ENCODE measurements around the gene PAH.

The PAH gene

DNA sequence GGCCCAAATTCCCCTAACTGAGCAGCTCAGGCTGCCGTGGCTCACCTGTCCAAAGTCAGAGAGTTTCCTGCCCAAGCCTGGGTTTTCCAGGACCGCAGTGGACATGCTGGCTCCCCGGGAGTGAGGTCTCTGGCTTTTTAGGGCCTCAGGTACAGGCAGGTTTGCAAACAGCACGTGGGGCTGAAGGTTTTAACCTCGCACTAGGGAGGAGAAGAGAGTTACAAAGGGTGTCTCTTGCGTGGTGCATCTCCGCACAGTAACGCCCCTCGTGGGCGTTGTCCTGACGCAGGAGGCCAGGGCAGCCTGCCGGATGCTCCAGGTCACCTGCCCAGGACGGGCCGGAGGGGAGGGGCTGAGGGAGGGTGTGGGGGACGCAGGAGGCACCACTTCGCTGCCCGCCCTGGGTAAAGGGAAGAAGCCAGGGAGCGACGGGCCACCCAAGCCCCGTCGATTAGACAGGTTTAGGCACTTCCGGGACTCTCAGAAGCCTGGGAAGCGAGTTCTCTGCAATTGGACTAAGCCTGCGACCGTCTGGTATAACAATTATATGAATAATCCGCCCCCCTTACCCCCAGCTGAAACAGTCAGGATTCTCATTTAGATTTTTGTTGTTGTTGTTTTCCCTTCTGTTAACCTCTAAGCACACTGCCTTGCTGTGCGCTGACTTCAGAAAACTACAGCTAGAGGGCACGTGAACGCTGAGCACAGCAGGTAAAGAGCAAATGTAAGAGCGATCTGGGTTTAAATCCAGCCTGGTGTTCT lies at the start of gene PAH:
PAH (minus strand) TSS at position 219 of the 762 bp plus-strand sequence; CDS start at position 105, 114 bp downstream.
- DNase-seq, result peak; percentile 63

DNA sequence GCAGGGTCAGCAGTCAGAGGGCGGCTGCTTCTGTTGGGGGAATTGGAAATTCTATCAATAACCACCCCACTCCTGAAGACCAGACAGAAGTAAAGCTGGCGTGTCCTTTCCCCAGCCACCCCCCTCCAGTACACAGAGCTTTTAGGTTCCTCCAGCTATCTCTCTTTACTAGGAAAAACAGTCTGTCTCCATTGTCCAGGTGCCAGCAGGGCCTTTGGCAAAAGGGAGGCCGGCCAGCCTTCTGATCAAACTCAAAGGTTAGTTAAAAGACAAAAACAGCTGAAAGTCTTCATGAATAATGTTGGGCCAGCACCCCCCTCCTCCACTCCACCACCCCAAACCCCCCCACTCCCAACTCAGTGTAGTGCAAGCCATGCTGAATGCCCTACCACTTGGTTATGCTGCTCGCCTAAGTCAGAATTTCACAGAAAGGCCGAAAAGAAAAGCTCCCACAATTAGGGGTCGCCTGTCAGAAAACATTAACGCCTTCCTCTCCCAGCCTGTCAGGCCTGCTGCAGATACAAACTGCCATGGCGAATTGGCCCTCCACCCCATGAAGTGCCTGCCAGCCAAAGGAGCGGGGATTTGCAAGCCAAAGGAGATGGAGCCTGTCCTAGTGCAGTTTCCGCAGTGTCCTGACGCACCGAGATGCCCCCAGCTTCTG lies 49.3 kb upstream of the PAH start:
- DNase-seq, result no peak

DNA sequence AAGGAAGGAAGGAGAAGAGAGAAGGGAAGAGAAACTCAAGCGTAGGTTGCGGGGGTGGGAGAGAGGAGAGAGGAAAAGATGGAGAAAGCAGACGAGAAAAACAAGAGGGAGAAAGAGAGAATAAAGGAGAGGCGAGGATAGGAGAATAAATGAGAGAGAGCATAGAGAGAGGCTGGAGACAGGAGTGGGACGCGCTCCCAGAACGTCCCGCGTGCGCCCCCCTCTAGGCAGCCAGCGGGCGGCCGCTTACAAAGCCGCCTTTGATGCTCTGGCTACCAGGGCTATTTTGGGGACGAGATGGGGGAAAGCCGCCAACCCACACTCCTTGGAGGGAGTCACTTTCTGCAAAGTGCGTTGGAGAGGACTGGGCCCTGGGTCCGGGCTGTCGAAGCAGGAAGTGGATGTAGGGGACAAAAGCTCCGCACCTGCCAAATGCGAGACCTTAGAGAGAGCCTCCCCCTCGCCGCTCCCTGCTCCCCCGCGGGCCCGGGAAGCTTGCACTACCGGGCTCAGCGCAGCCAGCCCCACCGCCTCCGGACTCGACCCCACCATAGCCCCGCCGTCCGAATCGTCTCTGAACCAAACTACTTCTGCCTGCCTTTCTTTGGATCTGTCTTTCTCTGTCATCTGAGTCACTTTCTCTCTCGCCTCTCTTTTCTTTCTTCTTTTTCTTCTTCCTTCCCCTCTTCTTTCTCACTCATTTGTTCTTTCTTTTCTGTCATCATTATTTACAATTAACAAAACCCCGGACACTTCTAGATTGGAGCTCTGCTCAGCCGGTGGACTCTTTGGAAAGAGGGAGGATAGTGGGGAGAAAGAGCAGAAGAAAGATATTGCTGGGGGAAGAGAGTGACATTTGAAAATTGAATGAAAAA lies 48.5 kb upstream of the PAH start:
- no peak for DNase-seq

DNA sequence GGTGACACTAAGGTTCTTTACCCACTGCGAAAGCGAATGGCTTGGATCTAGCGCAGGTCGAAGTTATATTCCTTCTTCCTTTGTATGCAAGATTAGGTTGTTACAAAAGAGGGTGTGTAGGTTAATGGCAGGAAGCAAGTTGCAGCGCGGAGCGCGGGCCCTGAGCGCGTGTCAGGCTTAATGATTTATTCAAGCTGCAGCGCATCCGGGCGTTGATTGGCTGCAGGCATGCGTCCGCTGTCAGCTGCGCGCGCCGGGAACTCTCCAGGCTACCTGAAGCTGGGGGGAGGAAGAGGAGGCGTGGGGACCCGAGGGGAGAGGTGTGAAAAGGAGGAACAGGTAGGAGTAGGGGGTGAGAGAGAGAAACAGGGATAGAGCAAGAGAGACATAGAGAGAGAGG lies 47.8 kb upstream of the PAH start:
- DNase-seq, result peak; percentile 66

DNA sequence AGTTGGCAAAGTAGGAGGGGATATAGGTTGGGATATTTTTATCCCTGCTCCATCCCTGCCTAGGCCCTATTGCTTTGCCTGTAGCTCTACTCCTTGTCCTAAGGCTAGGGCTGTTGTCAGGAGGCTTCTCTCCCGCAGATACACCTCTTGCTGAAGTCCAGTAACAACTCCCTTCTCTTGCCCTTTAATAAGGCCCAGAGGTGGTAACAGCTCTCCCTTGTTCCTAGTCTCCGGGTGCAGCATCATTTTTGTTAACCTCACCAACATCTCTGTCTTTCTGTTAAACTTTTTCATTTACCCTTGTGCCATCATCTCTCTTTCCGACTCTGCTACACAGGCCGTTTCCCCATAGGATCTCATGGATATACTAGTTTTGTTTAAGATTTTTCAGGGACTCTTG lies 46.8 kb upstream of the PAH start:
- no peak for DNase-seq

DNA sequence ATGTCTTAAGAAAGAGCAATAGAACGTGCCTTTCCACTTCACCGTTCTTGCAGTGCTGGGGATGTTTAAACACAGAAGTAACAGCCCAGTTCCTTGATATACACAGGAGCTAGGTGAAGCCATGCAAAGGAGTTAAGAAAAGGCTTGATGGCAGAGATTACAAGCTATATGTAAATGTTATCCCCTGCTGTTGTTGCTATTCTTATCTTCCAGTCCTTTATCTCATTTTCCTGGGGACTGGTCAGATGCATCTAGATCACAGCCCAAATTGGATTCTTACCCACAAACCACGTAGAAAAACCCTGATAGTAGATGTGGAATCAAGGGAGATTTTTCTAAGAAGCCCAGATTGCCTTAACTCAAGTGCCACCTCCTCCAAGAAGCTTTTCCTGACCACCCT lies 45.9 kb upstream of the PAH start:
- DNase-seq, result no peak

DNA sequence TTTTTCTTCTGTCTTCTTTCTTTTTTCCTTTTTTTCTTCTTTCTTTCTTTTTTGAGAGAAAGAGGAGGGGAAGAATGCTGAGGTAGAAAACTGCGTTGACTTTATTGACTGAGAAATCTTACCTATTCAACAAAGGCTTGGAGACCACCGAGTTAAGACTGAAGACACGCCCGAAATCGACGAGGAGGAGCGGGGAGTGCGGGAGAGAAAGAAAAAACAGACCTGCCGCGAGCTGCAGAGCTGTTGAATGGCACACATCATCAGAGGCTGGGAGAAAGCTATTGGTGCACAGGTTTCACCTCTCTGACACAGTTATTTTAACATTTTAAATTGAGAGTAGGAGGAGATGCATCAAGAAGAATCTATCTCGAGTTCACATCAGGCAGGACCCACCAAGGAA lies 45.5 kb upstream of the PAH start:
- DNase-seq, result no peak

DNA sequence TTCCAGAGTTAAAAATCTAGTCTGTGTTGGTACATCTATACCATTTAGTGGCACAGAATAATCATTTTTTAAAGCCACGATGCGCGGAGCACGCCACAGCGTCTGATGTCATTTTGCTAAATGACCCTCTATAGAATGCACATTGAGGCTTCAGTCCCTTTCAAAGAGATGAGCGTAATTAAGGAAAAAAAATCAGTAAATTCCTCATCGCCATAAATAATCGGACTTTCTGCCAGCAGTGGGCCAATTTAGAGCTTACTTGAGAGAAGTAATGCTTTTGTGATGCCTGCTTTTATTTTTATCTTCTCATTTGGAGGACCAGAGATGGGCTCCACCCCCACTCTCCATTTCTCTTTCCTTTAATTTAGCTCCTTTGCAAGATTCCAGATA lies 44.4 kb upstream of the PAH start:
- DNase-seq, result no peak

DNA sequence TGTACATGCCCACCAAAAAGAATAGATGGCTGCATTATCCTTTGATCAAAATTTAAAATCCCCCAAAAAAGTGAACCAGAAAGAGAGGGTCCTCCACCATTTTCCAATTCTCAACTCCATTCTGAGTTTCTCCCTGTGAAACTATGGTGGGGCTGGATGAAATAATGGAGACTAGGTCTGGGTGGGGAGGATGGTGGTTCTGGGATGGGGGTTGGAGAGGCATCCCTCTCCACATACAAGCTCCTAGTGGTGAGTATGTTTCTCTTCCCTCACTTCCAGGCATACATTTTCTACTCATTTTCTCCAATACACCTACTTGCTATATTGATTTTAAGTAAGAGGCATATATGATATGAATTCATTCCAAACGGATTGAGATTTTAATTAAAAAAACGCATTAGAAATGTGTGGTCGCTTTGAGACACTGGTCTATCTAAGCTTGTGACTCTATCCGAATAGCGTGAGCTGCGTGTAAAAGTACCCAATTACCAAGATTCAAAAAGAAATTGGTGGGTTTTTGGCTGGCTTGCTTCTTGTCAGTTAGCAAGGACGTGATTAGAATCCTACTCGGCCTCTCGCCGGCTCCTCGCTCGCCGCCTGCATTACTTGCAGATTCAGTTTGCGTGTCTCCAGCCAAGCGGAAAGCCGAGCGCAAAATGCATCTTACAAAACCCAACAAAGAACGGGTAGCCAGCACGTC lies 43.9 kb upstream of the PAH start:
- DNase-seq, result no peak

DNA sequence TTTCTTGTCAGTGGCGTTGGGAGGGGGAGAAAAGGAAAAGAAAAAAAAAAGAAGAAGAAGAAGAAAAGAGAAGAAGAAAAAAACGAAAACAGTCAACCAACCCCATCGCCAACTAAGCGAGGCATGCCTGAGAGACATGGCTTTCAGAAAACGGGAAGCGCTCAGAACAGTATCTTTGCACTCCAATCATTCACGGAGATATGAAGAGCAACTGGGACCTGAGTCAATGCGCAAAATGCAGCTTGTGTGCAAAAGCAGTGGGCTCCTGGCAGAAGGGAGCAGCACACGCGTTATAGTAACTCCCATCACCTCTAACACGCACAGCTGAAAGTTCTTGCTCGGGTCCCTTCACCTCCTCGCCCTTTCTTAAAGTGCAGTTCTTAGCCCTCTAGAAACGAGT lies 42.3 kb upstream of the PAH start:
- no peak for DNase-seq

DNA sequence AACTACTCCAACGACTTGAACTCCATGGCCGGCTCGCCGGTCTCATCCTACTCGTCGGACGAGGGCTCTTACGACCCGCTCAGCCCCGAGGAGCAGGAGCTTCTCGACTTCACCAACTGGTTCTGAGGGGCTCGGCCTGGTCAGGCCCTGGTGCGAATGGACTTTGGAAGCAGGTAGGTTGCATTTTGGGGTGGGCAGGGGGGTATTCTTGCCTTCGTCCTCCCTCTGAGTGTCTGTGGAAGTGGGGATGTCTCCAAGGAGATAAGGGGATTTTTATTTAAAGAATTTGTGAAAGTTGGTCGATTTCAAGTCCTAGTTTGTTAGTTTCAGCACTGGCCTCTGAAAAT lies 41.8 kb upstream of the PAH start:
- DNase-seq, result no peak

DNA sequence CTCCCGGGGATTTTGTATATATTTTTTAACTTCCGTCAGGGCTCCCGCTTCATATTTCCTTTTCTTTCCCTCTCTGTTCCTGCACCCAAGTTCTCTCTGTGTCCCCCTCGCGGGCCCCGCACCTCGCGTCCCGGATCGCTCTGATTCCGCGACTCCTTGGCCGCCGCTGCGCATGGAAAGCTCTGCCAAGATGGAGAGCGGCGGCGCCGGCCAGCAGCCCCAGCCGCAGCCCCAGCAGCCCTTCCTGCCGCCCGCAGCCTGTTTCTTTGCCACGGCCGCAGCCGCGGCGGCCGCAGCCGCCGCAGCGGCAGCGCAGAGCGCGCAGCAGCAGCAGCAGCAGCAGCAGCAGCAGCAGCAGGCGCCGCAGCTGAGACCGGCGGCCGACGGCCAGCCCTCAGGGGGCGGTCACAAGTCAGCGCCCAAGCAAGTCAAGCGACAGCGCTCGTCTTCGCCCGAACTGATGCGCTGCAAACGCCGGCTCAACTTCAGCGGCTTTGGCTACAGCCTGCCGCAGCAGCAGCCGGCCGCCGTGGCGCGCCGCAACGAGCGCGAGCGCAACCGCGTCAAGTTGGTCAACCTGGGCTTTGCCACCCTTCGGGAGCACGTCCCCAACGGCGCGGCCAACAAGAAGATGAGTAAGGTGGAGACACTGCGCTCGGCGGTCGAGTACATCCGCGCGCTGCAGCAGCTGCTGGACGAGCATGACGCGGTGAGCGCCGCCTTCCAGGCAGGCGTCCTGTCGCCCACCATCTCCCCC lies 41.2 kb upstream of the PAH start:
- no peak for DNase-seq

DNA sequence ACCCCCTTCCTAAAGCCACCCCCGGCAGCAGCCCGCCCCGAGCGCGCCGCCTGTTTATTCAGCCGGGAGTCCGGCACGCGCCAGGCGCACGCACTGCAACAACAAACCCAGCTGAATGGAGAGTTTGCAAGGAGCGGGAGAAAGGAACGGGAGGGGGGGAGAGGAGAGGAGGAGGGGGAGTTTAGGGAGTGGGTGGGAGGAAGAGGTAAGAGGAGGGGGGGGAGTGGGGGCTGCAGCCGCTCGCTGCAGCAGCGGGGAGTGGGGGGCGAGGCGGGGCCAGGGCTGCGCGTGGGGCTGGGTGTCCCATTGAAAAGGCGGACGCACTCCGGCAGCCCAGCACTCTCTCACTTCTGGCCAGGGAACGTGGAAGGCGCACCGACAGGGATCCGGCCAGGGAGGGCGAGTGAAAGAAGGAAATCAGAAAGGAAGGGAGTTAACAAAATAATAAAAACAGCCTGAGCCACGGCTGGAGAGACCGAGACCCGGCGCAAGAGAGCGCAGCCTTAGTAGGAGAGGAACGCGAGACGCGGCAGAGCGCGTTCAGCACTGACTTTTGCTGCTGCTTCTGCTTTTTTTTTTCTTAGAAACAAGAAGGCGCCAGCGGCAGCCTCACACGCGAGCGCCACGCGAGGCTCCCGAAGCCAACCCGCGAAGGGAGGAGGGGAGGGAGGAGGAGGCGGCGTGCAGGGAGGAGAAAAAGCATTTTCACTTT lies 40.5 kb upstream of the PAH start, which contains the start of gene ASCL1:
ASCL1 (plus strand) TSS at position 336 of the 712 bp plus-strand sequence. CDS start 571 bp downstream, outside the sequence.
- DNase-seq, result no peak

DNA sequence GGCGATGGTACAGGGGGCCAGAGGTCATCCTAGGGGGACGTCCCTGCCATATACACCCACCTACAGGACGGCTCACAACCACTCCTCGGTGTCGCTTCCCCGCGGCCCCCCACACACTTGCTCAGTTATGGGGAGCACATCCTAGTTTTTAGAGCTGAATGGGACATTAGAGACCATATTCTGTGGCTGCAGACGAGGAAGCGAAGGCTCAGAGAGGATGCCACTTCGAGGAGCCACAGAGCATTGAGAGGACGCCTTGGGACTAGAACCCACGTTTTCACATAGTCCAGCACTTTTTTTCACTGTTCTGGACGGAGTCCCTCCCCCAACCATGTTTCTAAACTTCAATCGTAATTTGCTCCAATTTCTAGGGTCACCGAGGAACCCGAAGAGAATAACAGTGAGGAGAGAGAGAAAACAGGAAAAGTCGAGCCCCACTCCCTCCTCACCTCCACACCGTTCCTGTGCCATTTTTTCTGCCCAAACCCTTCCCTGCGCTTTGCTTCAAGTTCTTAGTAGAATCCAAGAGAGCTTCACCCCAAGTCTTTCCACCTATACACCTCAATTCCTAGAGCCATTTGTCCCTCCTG lies 39.8 kb upstream of the PAH start:
- no peak for DNase-seq

DNA sequence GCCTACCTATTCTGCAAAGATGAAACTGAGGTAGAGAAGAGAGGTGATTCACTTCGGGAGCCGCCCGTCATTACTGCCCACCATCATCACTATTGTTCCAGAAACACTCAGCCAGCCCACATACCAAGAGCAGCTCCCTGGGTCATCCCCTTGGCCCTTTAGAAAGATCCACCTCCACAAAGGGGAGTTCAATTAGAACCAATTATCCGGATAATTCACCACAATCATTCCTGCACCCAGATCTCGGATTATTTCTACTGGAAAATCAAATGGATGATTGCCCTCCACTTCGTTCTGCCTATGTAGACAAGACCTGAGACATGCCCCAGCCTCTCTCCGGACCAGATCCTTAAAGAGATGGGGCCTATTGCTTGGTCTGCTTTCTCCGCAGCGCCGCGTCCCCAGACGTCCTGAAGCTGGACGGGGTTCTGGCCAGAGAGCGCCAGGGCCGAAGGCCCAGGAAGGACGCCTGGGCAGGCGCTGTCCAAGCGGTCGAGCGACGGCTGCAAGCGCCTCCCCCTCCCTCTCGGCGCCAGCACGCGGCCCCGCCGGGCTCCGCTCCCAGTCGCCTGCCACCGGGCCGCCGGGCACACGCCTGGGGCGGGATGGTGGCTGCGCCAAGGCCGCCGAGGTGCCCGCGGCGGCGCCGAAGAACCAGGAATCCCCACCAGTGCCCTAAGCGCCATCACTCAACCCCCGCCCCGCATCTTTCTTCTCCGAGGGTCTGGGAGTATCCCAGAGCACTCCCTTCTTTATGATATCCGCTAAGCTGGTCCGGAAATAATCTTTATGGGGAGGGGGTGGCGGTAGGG lies 39.1 kb upstream of the PAH start:
- no peak for DNase-seq

DNA sequence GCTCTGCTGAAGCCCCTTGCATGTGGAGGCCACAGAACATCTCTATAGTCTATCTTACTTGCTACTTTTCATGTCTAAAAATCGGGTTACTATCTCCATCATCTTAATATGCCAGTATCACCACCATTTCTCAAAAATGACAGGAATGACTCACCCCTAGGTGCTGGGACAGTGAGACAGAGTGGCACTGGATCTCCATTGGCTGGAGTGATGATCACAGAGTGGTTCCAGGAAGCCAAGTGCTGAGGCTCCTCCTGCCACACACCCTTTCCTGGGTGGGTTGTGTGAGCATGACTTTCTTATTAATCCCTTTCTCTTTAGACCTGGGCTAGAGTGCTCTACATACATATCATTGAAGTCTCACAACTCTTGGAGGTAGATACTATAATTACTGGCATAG lies 37.1 kb upstream of the PAH start:
- no peak for DNase-seq

DNA sequence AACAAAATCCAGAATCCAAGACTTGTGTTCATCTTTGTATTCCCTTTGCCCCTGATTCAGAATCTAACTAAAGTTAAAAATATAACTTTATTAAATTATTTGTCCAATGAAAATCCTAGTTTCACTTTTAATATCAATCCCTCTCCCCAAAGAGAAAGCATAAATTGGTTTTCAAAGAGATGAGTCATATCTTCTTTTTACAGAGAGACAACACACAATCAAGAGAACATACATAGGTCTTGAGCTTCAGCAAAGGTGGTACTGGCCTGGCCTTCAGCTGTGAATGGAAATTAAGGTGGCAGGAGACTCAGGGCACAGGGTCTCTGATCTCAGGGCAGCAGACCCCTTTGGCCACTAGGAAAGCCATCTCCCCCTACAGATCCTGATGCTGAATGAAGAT lies 36.2 kb upstream of the PAH start:
- no peak for DNase-seq

DNA sequence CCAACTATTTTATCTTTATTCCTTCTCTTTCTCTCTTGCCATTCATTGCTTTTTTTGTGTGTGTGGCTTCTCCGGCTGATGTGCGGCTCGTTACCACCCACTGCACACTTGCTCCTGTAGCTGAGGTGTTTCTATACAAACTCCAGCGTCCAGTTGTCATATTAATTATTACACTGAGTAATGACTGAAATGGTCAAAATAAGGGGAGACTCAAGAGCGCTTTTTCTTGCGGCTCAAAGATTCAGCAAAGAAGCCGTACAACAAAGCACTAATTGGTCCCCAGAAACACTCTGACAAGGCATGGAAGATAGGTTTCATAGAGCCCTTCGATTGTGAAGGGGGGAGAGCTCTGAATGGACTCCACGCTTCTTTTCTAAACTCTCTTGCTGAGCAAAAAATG lies 34.8 kb upstream of the PAH start:
- no peak for DNase-seq

DNA sequence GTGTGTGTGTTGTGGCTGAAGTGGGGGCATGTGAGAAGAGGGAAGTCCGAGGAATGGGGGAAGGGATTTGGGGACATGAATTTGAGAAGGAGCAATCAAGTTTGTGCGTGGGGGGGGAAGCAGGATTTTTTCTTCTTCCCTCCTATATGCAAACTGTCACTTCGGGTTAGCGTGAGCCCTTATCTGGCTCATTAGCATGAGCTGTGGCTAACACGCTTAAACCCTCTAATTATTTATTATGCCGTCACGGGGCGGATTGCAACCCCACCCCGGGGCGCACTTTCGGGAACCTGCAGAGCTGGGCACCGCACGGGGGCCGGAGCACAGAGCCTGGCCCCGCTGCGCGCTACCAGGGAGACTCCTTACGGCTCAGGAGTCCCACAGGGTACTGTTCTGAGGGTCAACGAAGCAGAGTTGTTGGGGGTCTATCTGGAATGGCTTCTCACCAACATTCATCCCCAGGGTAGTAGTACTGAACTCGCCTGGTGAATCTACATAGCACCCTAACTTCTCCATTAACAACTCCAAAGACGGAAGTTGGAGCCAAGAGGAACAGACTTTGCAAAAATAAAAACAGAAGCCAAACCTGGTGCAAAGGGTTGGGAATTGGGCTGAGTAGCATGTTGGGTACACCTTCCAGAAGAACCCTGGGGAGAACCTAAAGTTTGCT lies 34.0 kb upstream of the PAH start:
- no peak for DNase-seq
